Activated naive CD4-positive, alpha-beta T cell treated with anti-CD3 and anti-CD28 coated beads, Interleukin-2, amount 50 U/mL, for 72 hours (primary cell): ENCODE results near the gene TCN2. TPM values are rescaled to one million over a fixed set of nuclear protein-coding genes. Genes with fewer than 3 reads are reported as not detected.
A peak's percentile ranks its signal among the peaks of the same experiment; 100 is the strongest.
"Not testable (repeated sequence)": the region's sequence is repeated elsewhere in the genome, so short reads cannot be mapped to it uniquely, and the experiment has no call there.

Experiments used
- ATAC-seq, 2 donors: fragments of 150-1000 bp; cut with Tn5 transposase; 2 replicates each; pipeline ENCODE4 v1.10.0; 2021; ENCODE audit warnings: mild to moderate bottlenecking in 2 of 2, moderate library complexity in 2 of 2
- DNase-seq, 2 donors: peaks; one replicate each; pipeline ENCODE4 v3.0.0; 2021 to 2022; ENCODE audit warnings: low spot score in 2 of 2
- H3K27ac Mint-ChIP-seq, 2 donors: one replicate each; pipeline ENCODE4 v1.8.0; 2022; ENCODE audit warnings: mild to moderate bottlenecking in 2 of 2, mixed read lengths in 2 of 2
- H3K36me3 Mint-ChIP-seq, 2 donors: one replicate each; pipeline ENCODE4 v1.8.0; 2022; ENCODE audit warnings: mixed read lengths in 2 of 2
- H3K9me3 Mint-ChIP-seq, 2 donors: one replicate each; pipeline ENCODE4 v1.8.0; 2022; ENCODE audit warnings: mixed read lengths in 2 of 2
- total RNA-seq, 2 donors: library from RNA; stranded (reverse); gene quantifications; one replicate each; pipeline ENCODE4 v1.2.3, GENCODE V29; 2022

The TCN2 gene
- total RNA-seq, 2 donors from 2014 or later, result 1.5 TPM

GRCh38 chr22:30626413-30626812 is 19.4 kb downstream of the TCN2 start:
- no peaks in the 10 kb centered on the region for H3K36me3 Mint-ChIP-seq
- no peaks in the 10 kb centered on the region for H3K9me3 Mint-ChIP-seq
- H3K27ac Mint-ChIP-seq, result no peak overlapping the region
- ATAC-seq (no peak), DNase-seq (no peak)

DNA sequence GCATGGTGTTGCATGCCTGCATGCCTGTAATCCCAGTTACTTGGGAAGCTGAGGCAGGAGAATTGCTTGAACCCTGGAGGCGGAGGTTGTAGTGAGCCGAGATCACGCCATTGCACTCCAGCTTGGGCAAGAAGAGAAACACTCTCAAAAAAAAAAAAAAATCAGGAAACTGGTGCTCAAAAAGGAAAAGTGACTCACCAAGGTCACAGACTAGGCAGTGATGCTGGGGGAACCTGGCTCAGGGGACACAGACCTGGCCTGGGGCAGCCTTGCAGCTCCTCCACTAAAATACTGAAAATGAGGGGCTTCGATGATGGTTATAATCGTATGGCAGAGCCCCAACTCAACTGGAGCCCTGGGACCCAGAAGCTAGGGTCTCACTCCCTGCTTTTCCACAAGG is 20.5 kb downstream of the TCN2 start:
- Mint-ChIP-seq H3K9me3 (no peaks in the 10 kb centered on the region), H3K27ac (no peak overlapping the region), H3K36me3 (no peaks in the 10 kb centered on the region)
- no peak for DNase-seq
- ATAC-seq, result no peak

GRCh38 chr22:30628491-30628890 is 21.5 kb downstream of the TCN2 start:
- Mint-ChIP-seq H3K27ac (no peak overlapping the region), H3K36me3 (no peaks in the 10 kb centered on the region), H3K9me3 (no peaks in the 10 kb centered on the region)
- ATAC-seq (no peak), DNase-seq (no peak)

DNA sequence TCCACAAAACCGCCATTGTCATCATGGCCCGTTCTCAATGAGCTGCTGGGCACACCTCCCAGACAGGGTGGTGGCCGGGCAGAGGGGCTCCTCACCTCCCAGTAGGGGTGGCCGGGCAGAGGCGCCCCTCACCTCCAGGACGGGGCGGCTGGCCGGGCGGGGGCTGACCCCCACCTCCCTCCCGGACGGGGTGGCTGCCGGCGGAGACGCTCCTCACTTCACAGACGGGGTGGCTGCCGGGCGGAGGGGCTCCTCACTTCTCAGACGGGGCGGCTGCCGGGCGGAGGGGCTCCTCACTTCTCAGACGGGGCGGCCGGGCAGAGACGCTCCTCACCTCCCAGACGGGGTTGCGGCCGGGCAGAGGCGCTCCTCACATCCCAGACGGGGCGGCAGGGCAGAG is 24.5 kb downstream of the TCN2 start:
- not testable (repeated sequence) for H3K27ac Mint-ChIP-seq, ATAC-seq, DNase-seq, H3K36me3 Mint-ChIP-seq, H3K9me3 Mint-ChIP-seq

GRCh38 chr22:30634471-30635233 is 27.7 kb downstream of the TCN2 start:
- Mint-ChIP-seq H3K36me3 (peaks cover 4 to 18% of the 10 kb centered on the region in 2 donors), H3K9me3 (peaks cover 0 to 4% of the 10 kb centered on the region in 2 donors), H3K27ac (peak overlapping the region; percentile 91 to 94)
- DNase-seq (peak; percentile 88 to 95), ATAC-seq (peak; percentile 72 to 75)

- DNase-seq, result peak; percentile 91 to 98
- Mint-ChIP-seq H3K9me3 (peaks cover 0 to 4% of the 10 kb centered on the region in 2 donors), H3K36me3 (peaks cover 4 to 18% of the 10 kb centered on the region in 2 donors), H3K27ac (peak within 1 kb of the TSS; percentile 91 to 94)
- ATAC-seq, result peak; percentile 76 to 85
Observed at GRCh38 chr22:30635273-30636225, 28.6 kb downstream of the TCN2 start, which contains the start of gene SLC35E4. SLC35E4 (plus strand) TSS chr22:30635781; CDS start chr22:30636451, 670 bp downstream.

GRCh38 chr22:30636226-30637077 is 29.5 kb downstream of the TCN2 start:
- peaks cover 4 to 18% of the 10 kb centered on the region in 2 donors for H3K36me3 Mint-ChIP-seq

DNA sequence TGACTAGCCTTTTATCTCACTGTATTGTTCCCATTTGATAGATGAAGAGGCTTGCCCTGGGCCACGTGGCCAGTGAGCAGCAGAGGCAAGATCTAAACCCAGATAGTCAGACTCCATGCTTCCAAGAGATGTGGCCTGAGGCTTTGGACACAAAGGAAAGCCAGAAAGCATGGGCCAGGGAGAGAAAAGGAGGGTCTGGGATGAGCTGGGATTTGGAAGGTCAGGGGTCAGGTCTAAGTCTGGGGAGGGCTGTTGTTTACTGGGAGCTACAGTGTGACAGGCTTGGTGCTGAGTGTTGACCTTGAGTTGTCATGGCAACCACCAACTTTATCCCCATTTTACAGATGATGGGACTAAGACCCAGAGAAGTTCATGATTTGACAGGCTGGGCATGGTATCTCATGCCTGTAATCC is 30.7 kb downstream of the TCN2 start:
- no peak for ATAC-seq
- Mint-ChIP-seq H3K9me3 (peaks cover 0 to 4% of the 10 kb centered on the region in 2 donors), H3K27ac (peak overlapping the region in 1 of 2 donors; percentile 77), H3K36me3 (peaks cover 4 to 18% of the 10 kb centered on the region in 2 donors)
- DNase-seq, result no peak

More at GRCh38 chr22:30636226-30637077, 29.5 kb downstream of the TCN2 start:
- Mint-ChIP-seq H3K9me3 (peaks cover 0 to 4% of the 10 kb centered on the region in 2 donors), H3K27ac (peak overlapping the region; percentile 89 to 94)
- ATAC-seq (no peak), DNase-seq (peak; percentile 27 to 64)

DNA sequence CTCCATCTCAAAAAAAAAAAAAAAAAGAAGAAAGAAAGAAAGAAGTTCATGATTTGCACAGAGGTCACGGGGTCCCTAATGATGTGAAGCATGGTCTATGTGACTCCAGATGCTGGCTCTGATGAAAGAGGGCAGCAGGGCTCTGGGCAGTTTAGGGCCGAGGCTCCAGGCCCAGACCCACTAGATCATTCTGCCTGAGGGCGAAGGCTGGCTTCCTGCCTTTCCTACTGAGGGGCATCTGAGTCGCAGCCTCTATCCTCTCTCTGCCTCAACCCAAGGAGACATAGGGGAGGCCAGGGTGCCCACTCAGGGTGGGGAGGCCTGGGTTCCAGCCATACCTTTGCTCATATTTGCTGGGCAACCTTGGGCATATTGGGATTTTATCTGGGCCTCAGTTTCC is 33.4 kb downstream of the TCN2 start:
- DNase-seq (no peak), ATAC-seq (no peak)
- Mint-ChIP-seq H3K9me3 (peaks cover 0 to 4% of the 10 kb centered on the region in 2 donors), H3K27ac (no peak overlapping the region), H3K36me3 (peaks cover 4 to 18% of the 10 kb centered on the region in 2 donors)

GRCh38 chr22:30640839-30641430 is 34.0 kb downstream of the TCN2 start:
- peaks cover 4 to 18% of the 10 kb centered on the region in 2 donors for H3K36me3 Mint-ChIP-seq
- peaks cover 0 to 4% of the 10 kb centered on the region in 2 donors for H3K9me3 Mint-ChIP-seq
- DNase-seq, result no peak
- ATAC-seq, result no peak
- H3K27ac Mint-ChIP-seq, result no peak overlapping the region

DNA sequence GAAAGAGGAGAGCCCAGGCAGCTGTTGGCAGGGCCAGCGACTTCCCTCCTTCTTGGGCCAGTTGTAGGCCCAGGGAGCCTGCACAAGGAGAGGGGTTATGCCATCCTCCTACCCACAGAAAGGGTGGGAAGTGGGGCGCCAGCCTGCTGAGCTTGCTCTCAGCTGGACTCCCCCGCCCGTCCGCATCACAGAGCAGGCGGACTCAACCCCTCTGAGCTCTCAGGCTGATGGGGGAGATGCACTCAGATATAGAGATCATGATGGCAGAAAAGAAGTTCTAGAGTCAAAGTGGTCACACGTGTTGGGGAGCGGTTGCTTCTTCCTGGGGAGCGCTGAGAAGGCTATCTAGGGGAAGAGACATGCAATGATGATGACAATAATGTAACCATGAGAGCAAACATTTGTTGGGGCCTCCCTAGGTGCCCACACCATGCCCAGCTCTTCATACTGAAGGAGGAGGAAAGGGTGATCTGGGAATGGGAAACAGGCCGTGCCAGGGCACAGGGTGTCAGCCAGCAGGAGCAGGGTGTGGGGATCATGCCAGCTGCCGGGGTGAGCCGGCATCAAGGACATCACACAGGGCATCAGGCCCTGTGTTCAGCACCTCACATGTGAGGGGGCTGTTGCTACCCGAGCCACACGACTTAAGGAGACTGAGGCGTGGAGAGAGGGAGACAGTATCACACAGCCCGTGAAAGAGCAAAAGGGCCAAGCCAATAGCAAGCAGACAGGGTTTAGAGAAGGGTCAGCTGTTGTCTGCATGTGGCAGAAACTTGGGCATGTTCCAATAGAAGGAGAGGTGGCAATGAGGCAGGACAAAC is 36.3 kb downstream of the TCN2 start:
- Mint-ChIP-seq H3K27ac (peak overlapping the region; percentile 86 to 94), H3K36me3 (peaks cover 4 to 14% of the 10 kb centered on the region in 2 donors), H3K9me3 (no peaks in the 10 kb centered on the region)
- DNase-seq (no peak), ATAC-seq (peak in 1 of 2 donors; percentile 7)

DNA sequence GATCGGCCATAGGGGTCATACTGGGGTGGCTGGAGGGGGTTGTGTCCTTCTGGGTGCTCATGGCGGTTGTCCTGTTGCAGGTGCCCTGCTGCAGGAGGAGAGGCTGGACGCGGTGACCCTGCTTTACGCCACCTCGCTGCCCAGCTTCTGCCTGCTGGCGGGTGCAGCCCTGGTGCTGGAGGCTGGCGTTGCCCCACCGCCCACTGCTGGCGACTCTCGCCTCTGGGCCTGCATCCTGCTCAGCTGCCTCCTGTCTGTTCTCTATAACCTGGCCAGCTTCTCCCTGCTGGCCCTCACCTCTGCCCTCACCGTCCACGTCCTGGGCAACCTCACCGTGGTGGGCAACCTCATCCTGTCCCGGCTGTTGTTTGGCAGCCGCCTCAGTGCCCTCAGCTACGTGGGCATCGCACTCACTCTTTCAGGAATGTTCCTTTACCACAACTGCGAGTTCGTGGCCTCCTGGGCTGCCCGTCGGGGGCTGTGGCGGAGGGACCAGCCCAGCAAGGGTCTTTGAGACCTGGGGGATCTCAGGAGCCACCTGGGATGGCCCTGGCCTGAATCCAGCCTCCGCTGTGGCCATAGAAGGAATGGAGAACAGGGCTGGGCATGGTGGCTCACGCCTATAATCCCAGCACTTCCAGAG is 39.7 kb downstream of the TCN2 start:
- no peak for ATAC-seq
- no peak for DNase-seq
- Mint-ChIP-seq H3K36me3 (peaks cover 0 to 9% of the 10 kb centered on the region in 2 donors), H3K9me3 (no peaks in the 10 kb centered on the region), H3K27ac (no peak overlapping the region)

DNA sequence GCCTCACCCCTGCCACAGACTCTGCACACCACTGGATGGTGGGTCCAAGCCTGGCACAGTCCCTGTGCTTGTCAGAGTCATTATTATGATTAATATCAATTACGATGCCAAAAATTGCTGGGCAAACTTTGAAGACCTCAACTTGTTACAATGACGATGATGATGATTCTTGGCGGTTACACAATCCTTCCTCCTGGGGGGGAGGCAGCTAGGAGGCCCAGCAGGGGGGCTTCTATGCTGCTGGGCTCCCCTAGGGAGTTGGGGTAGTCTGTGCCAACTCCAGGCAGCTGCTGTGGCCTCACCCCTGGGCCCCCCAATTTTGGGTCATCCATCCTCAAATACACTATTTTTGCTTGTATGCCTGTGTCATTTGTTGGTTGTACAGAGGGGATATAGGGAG is 40.6 kb downstream of the TCN2 start:
- Mint-ChIP-seq H3K36me3 (peaks cover 0 to 9% of the 10 kb centered on the region in 2 donors), H3K9me3 (no peaks in the 10 kb centered on the region), H3K27ac (no peak overlapping the region)
- no peak for DNase-seq
- no peak for ATAC-seq

GRCh38 chr22:30648825-30649224 is 41.9 kb downstream of the TCN2 start:
- Mint-ChIP-seq H3K36me3 (peaks cover 0 to 9% of the 10 kb centered on the region in 2 donors), H3K9me3 (no peaks in the 10 kb centered on the region), H3K27ac (peak overlapping the region; percentile 77 to 96)
- DNase-seq, result no peak
- no peak for ATAC-seq
